ENCODE results near the gene RTN4IP1.
"Not testable (repeated sequence)": the region's sequence is repeated elsewhere in the genome, so short reads cannot be mapped to it uniquely, and the experiment has no call there.

The RTN4IP1 gene

DNA sequence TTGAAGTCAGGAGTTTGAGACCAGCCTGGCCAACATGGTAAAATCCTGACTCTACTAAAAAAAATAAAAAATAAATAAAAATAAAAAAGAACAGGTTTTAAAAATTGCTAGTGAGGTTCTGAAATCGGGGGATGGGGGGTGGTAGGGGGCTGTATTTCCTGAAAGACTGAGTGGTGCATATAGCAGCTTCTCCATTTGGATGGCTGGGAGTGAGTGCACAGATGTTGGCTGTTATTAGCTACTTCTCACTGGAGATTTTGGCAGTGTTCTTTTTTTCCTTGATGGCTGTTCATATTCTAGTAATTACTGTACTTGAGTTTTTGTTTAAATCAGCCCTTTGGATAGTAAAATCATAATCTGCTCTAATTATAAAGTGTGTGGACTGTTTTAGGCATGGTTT is 79.8 kb downstream of the RTN4IP1 start:
- Histone ChIP-seq H4K12ac (ENCODE audit: low read depth, low read length) (no peak overlapping the region), H3K9ac (ENCODE audit: low read length) (no peak overlapping the region), H3K27ac (ENCODE audit: low read depth, low read length) (no peak overlapping the region), H4K8ac (ENCODE audit: low read depth, low read length) (no peak overlapping the region), H3K18ac (ENCODE audit: low read length) (no peak overlapping the region), H3K79me1 (ENCODE audit: low read length) (no peaks in the 10 kb centered on the region), H2AK5ac (ENCODE audit: low read length) (no peak overlapping the region), H3K4me1 (ENCODE audit: control insufficient read depth in 1 of 2, insufficient read depth in 2 of 2, low read length in 2 of 2) (peaks cover 2% of the 10 kb centered on the region in 2 experiments), H3K36me3 (ENCODE audit: control insufficient read depth in 1 of 2, insufficient read depth in 2 of 2, low read length in 2 of 2) (no peaks in the 10 kb centered on the region), H3K79me2 (ENCODE audit: control insufficient read depth, insufficient read depth, low read length, poor library complexity) (no peaks in the 10 kb centered on the region), H3K27me3 (ENCODE audit: insufficient read depth, low read length) (no peaks in the 10 kb centered on the region), H3K4me3 (ENCODE audit: low read depth, low read length) (no peak overlapping the region), H3K9me3 (ENCODE audit: insufficient read depth, low read depth, low read length) (no peaks in the 10 kb centered on the region), H4K91ac (ENCODE audit: low read depth, low read length) (no peak overlapping the region), H3K4ac (ENCODE audit: low read depth, low read length) (no peak overlapping the region), H2AFZ (ENCODE audit: insufficient read depth, low read length, poor library complexity) (no peak overlapping the region), H3K4me2 (ENCODE audit: low read length) (no peak overlapping the region), H3K14ac (ENCODE audit: low read length) (no peak overlapping the region), H2BK12ac (ENCODE audit: low read length) (no peak overlapping the region), H2BK5ac (ENCODE audit: low read depth, low read length, poor library complexity) (no peak overlapping the region), H2BK120ac (ENCODE audit: insufficient read depth, low read length, poor library complexity) (no peak overlapping the region), H3K23ac (ENCODE audit: low read length) (no peak overlapping the region)
- no CpG with 5 or more reads among the region's 1 CpG for WGBS (ENCODE audit: extremely low coverage, insufficient coverage, insufficient read length)
- no peak for DNase-seq

DNA sequence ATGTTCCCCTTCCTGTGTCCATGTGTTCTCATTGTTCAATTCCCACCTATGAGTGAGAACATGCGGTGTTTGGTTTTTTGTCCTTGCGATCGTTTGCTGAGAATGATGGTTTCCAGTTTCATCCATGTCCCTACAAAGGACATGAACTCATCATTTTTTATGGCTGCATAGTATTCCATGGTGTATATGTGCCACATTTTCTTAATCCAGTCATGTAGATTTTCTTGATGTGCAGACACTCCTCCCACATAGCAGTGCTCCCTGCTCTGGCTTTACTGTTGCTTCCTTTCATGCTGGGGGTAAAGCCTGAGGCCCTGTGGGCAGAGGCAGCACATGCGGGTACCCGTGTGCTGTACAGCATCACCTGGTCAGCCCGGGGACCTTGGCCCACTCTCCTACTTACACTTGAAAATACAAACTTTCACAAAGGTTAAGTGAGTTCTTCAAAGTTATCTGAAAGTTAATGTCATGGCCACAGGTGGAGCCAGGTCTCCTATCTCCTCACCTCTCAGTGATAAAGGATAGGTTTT is 80.3 kb downstream of the RTN4IP1 start:
- H3K4me2 ChIP-seq (ENCODE audit: low read length); H3K79me2 ChIP-seq (ENCODE audit: control insufficient read depth, insufficient read depth, low read length, poor library complexity); H3K9ac ChIP-seq (ENCODE audit: low read length); H2BK12ac ChIP-seq (ENCODE audit: low read length); H4K8ac ChIP-seq (ENCODE audit: low read depth, low read length); H2AK5ac ChIP-seq (ENCODE audit: low read length); H3K23ac ChIP-seq (ENCODE audit: low read length); H3K9me3 ChIP-seq (ENCODE audit: insufficient read depth, low read depth, low read length); H2BK120ac ChIP-seq (ENCODE audit: insufficient read depth, low read length, poor library complexity); H4K12ac ChIP-seq (ENCODE audit: low read depth, low read length); H2AFZ ChIP-seq (ENCODE audit: insufficient read depth, low read length, poor library complexity); H2BK5ac ChIP-seq (ENCODE audit: low read depth, low read length, poor library complexity); H3K18ac ChIP-seq (ENCODE audit: low read length); H3K27me3 ChIP-seq (ENCODE audit: insufficient read depth, low read length); H3K27ac ChIP-seq (ENCODE audit: low read depth, low read length); H3K4me3 ChIP-seq (ENCODE audit: low read depth, low read length); H3K14ac ChIP-seq (ENCODE audit: low read length); H3K4me1 ChIP-seq (ENCODE audit: control insufficient read depth in 1 of 2, insufficient read depth in 2 of 2, low read length in 2 of 2); H4K91ac ChIP-seq (ENCODE audit: low read depth, low read length); H3K36me3 ChIP-seq (ENCODE audit: control insufficient read depth in 1 of 2, insufficient read depth in 2 of 2, low read length in 2 of 2); H3K79me1 ChIP-seq (ENCODE audit: low read length); H3K4ac ChIP-seq (ENCODE audit: low read depth, low read length): not testable (repeated sequence)
- WGBS (ENCODE audit: extremely low coverage, insufficient coverage, insufficient read length), result no CpG with 5 or more reads among the region's 6 CpGs
- peak; percentile 87 to 94 for DNase-seq

DNA sequence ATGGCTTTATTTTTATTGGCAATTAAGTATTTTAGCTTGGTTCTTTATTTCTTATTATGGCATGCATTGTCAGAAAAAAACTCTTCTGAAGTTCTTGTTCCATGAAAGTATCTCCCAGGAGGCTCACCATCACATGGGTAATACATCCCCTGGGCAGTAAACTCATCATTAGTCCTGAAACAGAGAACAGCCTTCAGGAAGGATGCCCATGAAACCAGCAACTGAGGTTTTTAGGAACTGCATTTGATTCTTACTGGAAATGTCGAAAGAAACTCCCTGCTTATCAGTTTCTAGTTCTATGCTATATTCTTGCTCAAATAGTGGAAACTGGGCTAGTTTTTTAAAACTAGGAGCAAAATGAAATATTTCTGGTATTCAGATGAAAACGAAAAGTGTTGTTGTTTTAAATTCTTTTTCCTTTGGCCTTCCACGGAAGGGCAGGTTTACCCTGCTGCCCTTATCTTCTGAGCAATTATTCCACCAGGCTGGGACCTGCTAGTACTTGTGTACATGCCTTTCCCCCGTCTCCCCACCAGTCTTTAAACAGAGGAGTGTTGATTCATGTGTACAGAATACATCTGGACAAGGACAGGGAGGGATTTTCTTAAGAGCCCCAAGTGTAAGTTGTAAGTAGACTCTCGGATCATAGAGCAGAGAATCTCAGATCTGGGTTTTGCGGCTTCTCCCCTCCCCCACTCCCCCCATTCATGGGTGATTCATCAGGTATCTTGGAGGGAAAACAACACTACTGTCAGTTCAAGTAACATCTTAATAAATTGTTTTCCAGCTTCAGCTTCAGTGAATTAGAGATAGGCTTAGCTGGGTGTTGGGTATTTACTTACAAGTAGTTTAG is 81.5 kb downstream of the RTN4IP1 start:
- peaks cover 2% of the 10 kb centered on the region in 2 experiments for H3K4me1 ChIP-seq (ENCODE audit: control insufficient read depth in 1 of 2, insufficient read depth in 2 of 2, low read length in 2 of 2)
- no peak overlapping the region for H3K9ac ChIP-seq (ENCODE audit: low read length)
- H3K36me3 ChIP-seq (ENCODE audit: control insufficient read depth in 1 of 2, insufficient read depth in 2 of 2, low read length in 2 of 2), result no peaks in the 10 kb centered on the region
- no peaks in the 10 kb centered on the region for H3K79me2 ChIP-seq (ENCODE audit: control insufficient read depth, insufficient read depth, low read length, poor library complexity)
- H3K4me2 ChIP-seq (ENCODE audit: low read length), result no peak overlapping the region
- no CpG with 5 or more reads among the region's 6 CpGs for WGBS (ENCODE audit: extremely low coverage, insufficient coverage, insufficient read length)
- H3K23ac ChIP-seq (ENCODE audit: low read length), result no peak overlapping the region
- no peaks in the 10 kb centered on the region for H3K79me1 ChIP-seq (ENCODE audit: low read length)
- H3K9me3 ChIP-seq (ENCODE audit: insufficient read depth, low read depth, low read length), result no peaks in the 10 kb centered on the region
- no peak overlapping the region for H4K12ac ChIP-seq (ENCODE audit: low read depth, low read length)
- no peak overlapping the region for H2BK120ac ChIP-seq (ENCODE audit: insufficient read depth, low read length, poor library complexity)
- no peak overlapping the region for H3K4me3 ChIP-seq (ENCODE audit: low read depth, low read length)
- no peak overlapping the region for H3K4ac ChIP-seq (ENCODE audit: low read depth, low read length)
- H2AK5ac ChIP-seq (ENCODE audit: low read length), result no peak overlapping the region
- peak overlapping the region; percentile 74 for H3K27ac ChIP-seq (ENCODE audit: low read depth, low read length)
- H3K14ac ChIP-seq (ENCODE audit: low read length), result no peak overlapping the region
- H2BK5ac ChIP-seq (ENCODE audit: low read depth, low read length, poor library complexity), result no peak overlapping the region
- no peak overlapping the region for H2BK12ac ChIP-seq (ENCODE audit: low read length)
- H2AFZ ChIP-seq (ENCODE audit: insufficient read depth, low read length, poor library complexity), result no peak overlapping the region
- no peak overlapping the region for H3K18ac ChIP-seq (ENCODE audit: low read length)
- no peaks in the 10 kb centered on the region for H3K27me3 ChIP-seq (ENCODE audit: insufficient read depth, low read length)
- DNase-seq, result peak; percentile 71 to 86
- H4K8ac ChIP-seq (ENCODE audit: low read depth, low read length), result no peak overlapping the region
- H4K91ac ChIP-seq (ENCODE audit: low read depth, low read length), result no peak overlapping the region

DNA sequence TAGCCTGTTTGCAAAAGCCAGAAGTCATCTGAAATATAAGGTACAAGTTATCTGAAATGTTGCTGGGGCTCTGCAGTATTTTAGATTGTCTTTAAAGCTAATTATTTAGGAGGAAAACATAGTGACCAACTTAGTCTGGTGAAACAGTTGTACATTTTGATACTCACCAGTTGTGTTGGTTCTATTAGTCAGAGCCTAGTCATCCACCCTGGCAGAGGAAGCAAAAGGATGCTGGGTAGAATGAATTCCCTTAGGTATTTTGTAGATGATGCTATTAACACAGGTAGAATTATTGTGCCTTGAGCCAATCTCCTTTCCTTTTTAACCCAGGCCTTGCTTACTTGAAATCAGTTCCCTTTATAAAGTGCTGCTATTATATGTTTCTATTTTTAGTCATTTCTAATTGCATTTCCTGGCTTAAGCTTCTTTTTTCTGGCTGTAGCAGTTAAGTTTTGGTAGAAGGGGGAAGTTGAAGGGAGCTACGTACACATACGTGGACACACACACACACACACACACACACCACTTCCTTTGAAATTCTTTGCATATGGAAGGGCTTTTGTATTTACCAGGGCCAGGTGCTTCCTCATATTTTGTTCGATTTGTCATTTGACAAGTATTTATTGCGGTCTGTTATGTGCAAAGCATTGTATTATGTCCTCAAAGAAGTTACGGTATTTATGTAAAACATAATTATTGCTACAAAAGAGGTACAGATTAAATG is 82.4 kb downstream of the RTN4IP1 start:
- Histone ChIP-seq H3K14ac (ENCODE audit: low read length) (no peak overlapping the region), H2BK12ac (ENCODE audit: low read length) (no peak overlapping the region), H2BK5ac (ENCODE audit: low read depth, low read length, poor library complexity) (no peak overlapping the region)

More for the DNA sequence above, 82.4 kb downstream of the RTN4IP1 start:
- Histone ChIP-seq H4K91ac (ENCODE audit: low read depth, low read length) (no peak overlapping the region), H2AFZ (ENCODE audit: insufficient read depth, low read length, poor library complexity) (no peak overlapping the region), H3K4me2 (ENCODE audit: low read length) (no peak overlapping the region), H4K8ac (ENCODE audit: low read depth, low read length) (no peak overlapping the region), H3K23ac (ENCODE audit: low read length) (no peak overlapping the region), H3K27ac (ENCODE audit: low read depth, low read length) (no peak overlapping the region), H3K79me2 (ENCODE audit: control insufficient read depth, insufficient read depth, low read length, poor library complexity) (no peaks in the 10 kb centered on the region), H3K4me3 (ENCODE audit: low read depth, low read length) (no peak overlapping the region), H3K79me1 (ENCODE audit: low read length) (no peaks in the 10 kb centered on the region), H4K12ac (ENCODE audit: low read depth, low read length) (no peak overlapping the region), H2AK5ac (ENCODE audit: low read length) (no peak overlapping the region), H3K18ac (ENCODE audit: low read length) (no peak overlapping the region), H3K9me3 (ENCODE audit: insufficient read depth, low read depth, low read length) (no peaks in the 10 kb centered on the region), H3K4ac (ENCODE audit: low read depth, low read length) (no peak overlapping the region), H2BK120ac (ENCODE audit: insufficient read depth, low read length, poor library complexity) (no peak overlapping the region), H3K4me1 (ENCODE audit: control insufficient read depth in 1 of 2, insufficient read depth in 2 of 2, low read length in 2 of 2) (peaks cover 2% of the 10 kb centered on the region in 2 experiments), H3K27me3 (ENCODE audit: insufficient read depth, low read length) (no peaks in the 10 kb centered on the region), H3K9ac (ENCODE audit: low read length) (no peak overlapping the region), H3K36me3 (ENCODE audit: control insufficient read depth in 1 of 2, insufficient read depth in 2 of 2, low read length in 2 of 2) (no peaks in the 10 kb centered on the region)
- peak in 1 of 2 donors; percentile 64 for DNase-seq
- WGBS (ENCODE audit: extremely low coverage, insufficient coverage, insufficient read length), result no CpG with 5 or more reads among the region's 5 CpGs
